SK-N-SH (cell line): ENCODE data around the gene SUN5. TPM values are rescaled to one million over a fixed set of nuclear protein-coding genes. Genes with fewer than 3 reads are reported as not detected.

Experiments used
- CTCF ChIA-PET: fragments of 300-600, 350-600 bp; formaldehyde crosslinking; extraction: SDS; loops from one replicate; lab custom pipeline; 2021; lab: Yijun Ruan, JAX
- POLR2A ChIA-PET: fragments of 350-600 bp; sonication (Branson Sonifier 250); formaldehyde crosslinking; extraction: SDS; loops from one replicate; lab custom pipeline; 2020; ENCODE audit warnings: antibody characterized with exemption, inconsistent platforms; lab: Yijun Ruan, JAX
- DNase-seq: peaks from one replicate; pipeline ENCODE4 v3.0.0; 2012
- H2AFZ ChIP-seq: fragments of 200-600 bp; sonication (generic); 2 replicates; pipeline ENCODE4 v1.8.1; 2016; ENCODE audit warnings: antibody characterized with exemption, mild to moderate bottlenecking, low read depth
- H3F3A ChIP-seq: fragments of 200-600 bp; sonication (generic); replicated peaks from 2 replicates; pipeline ENCODE3; 2016; ENCODE audit warnings: antibody characterized with exemption, mild to moderate bottlenecking; ENCODE audit not compliant: insufficient read depth
- H3K27ac ChIP-seq, 2 experiments: fragments of 200-500 bp in 1 of 2; fragments of 200-600 bp in 1 of 2; sonication (Bioruptor generic) in 1 of 2; sonication (generic), shearing (Covaris generic) in 1 of 2; 2 replicates each; pipeline versions ENCODE4 v1.5.1 to v1.6.1; 2014 to 2016; ENCODE audit warnings: low read depth in 2 of 2, inconsistent platforms in 1 of 2, low read length in 1 of 2, mild to moderate bottlenecking in 1 of 2, mixed read lengths in 1 of 2
- H3K27me3 ChIP-seq: fragments of 200-600 bp; sonication (generic), shearing (Covaris generic); 2 replicates; pipeline ENCODE4 v1.6.1; 2016; ENCODE audit warnings: mixed run types; ENCODE audit not compliant: insufficient read depth
- H3K36me3 ChIP-seq, 2 experiments: fragments of 200-500 bp in 1 of 2; fragments of 200-600 bp in 1 of 2; sonication (Bioruptor generic) in 1 of 2; sonication (generic) in 1 of 2; replicated peaks in 1 of 2; 2 replicates each; pipeline versions ENCODE3 to v1.5.1; 2014 to 2016; ENCODE audit warnings: low read length in 1 of 2, mild to moderate bottlenecking in 1 of 2; ENCODE audit not compliant: insufficient read depth in 2 of 2, control insufficient read depth in 1 of 2
- H3K4me1 ChIP-seq, 2 experiments: fragments of 200-500 bp in 1 of 2; fragments of 200-600 bp in 1 of 2; sonication (Bioruptor generic) in 1 of 2; sonication (generic), shearing (Covaris generic) in 1 of 2; 2 replicates each; pipeline versions ENCODE4 v1.5.1 to v1.6.1; 2014 to 2016; ENCODE audit warnings: low read depth in 1 of 2, low read length in 1 of 2, mixed run types in 1 of 2; ENCODE audit not compliant: insufficient read depth in 2 of 2, control insufficient read depth in 1 of 2
- H3K4me2 ChIP-seq: fragments of 200-600 bp; sonication (generic), shearing (Covaris generic); 2 replicates; pipeline ENCODE4 v1.6.1; 2017; ENCODE audit warnings: mixed run types
- H3K4me3 ChIP-seq, 2 experiments: fragments of 200-500 bp in 1 of 2; fragments of 200-600 bp in 1 of 2; sonication (Bioruptor generic) in 1 of 2; sonication (generic), shearing (Covaris generic) in 1 of 2; 2 replicates each; pipeline versions ENCODE4 v1.5.1 to v1.8.1; 2014 to 2016; ENCODE audit warnings: low read depth in 2 of 2, inconsistent platforms in 1 of 2, low read length in 1 of 2, mild to moderate bottlenecking in 1 of 2, mixed read lengths in 1 of 2, moderate library complexity in 1 of 2
- H3K79me2 ChIP-seq: fragments of 200-600 bp; sonication (generic); 2 replicates; pipeline ENCODE4 v1.8.1; 2017; ENCODE audit warnings: mild to moderate bottlenecking; ENCODE audit not compliant: insufficient read depth
- H3K9ac ChIP-seq: fragments of 200-600 bp; sonication (generic); 2 replicates; pipeline ENCODE4 v1.6.1; 2017; ENCODE audit warnings: mixed run types
- H3K9me2 ChIP-seq: fragments of 200-600 bp; sonication (generic); 2 replicates; pipeline ENCODE4 v1.6.1; 2017; ENCODE audit warnings: mixed run types
- H3K9me3 ChIP-seq: fragments of 200-600 bp; sonication (generic); 2 replicates; pipeline ENCODE4 v1.6.1; 2017; ENCODE audit warnings: mixed run types, mild to moderate bottlenecking, moderate library complexity
- H4K20me1 ChIP-seq: fragments of 200-600 bp; sonication (generic); 2 replicates; pipeline ENCODE4 v1.6.1; 2017; ENCODE audit warnings: mild to moderate bottlenecking, mixed run types; ENCODE audit not compliant: insufficient read depth
- CHD2 ChIP-seq: fragments of 150-350 bp; IDR thresholded peaks from 2 replicates; pipeline ENCODE4 v1.6.1; 2018; ENCODE audit warnings: low read length; ENCODE audit not compliant: partially characterized antibody
- ELF1 ChIP-seq: IDR thresholded peaks from 2 replicates; pipeline ENCODE4 v1.4.0; 2012
- FOSL2 ChIP-seq: IDR thresholded peaks from 2 replicates; pipeline ENCODE4 v1.4.0; 2012; ENCODE audit warnings: low read depth, mild to moderate bottlenecking, moderate library complexity, borderline replicate concordance
- FOXJ3 ChIP-seq: sonication (generic); formaldehyde crosslinking; IDR thresholded peaks from 2 replicates; pipeline ENCODE4 v1.5.1; 2020; ENCODE audit warnings: mild to moderate bottlenecking, missing genetic modification reagents
- MAX ChIP-seq: IDR thresholded peaks from 2 replicates; pipeline ENCODE4 v1.4.0; 2012; ENCODE audit warnings: low read depth
- MEF2A ChIP-seq: IDR thresholded peaks from 2 replicates; pipeline ENCODE4 v1.4.0; 2012; ENCODE audit warnings: low read depth, borderline replicate concordance
- NFIC ChIP-seq: IDR thresholded peaks from 2 replicates; pipeline ENCODE4 v1.4.0; 2012; ENCODE audit warnings: borderline replicate concordance
- NRF1 ChIP-seq: IDR thresholded peaks from 2 replicates; pipeline ENCODE4 v1.6.1; 2012; ENCODE audit warnings: low read depth, mild to moderate bottlenecking, low read length
- PBX3 ChIP-seq: IDR thresholded peaks from 2 replicates; pipeline ENCODE4; 2012
- POLR2AphosphoS5 ChIP-seq: IDR thresholded peaks from 2 replicates; pipeline ENCODE4 v1.6.1; 2012; ENCODE audit warnings: low read depth, low read length
- RAD21 ChIP-seq: IDR thresholded peaks from 2 replicates; pipeline ENCODE4 v1.6.1; 2012; ENCODE audit warnings: mild to moderate bottlenecking, low read length
- RXRA ChIP-seq: IDR thresholded peaks from 2 replicates; pipeline ENCODE4 v1.4.0; 2012; ENCODE audit warnings: low read depth, mild to moderate bottlenecking, borderline replicate concordance
- SIN3A ChIP-seq: IDR thresholded peaks from 2 replicates; pipeline ENCODE4 v1.6.1; 2012; ENCODE audit warnings: low read depth, mild to moderate bottlenecking, low read length, moderate library complexity, borderline replicate concordance
- SMC3 ChIP-seq: IDR thresholded peaks from 2 replicates; pipeline ENCODE4 v1.6.1; 2012; ENCODE audit warnings: low read depth, low read length, improper control_type of control experiment
- TAF1 ChIP-seq: IDR thresholded peaks from 2 replicates; pipeline ENCODE4 v1.6.1; 2012; ENCODE audit warnings: low read depth, mild to moderate bottlenecking, low read length, moderate library complexity, borderline replicate concordance
- TCF12 ChIP-seq: IDR thresholded peaks from 2 replicates; pipeline ENCODE4 v1.4.0; 2012
- TEAD4 ChIP-seq: IDR thresholded peaks from 2 replicates; pipeline ENCODE4 v1.4.0; 2012; ENCODE audit warnings: mild to moderate bottlenecking, borderline replicate concordance; ENCODE audit not compliant: insufficient read depth
- USF1 ChIP-seq: IDR thresholded peaks from 2 replicates; pipeline ENCODE4 v1.4.0; 2012; ENCODE audit warnings: low read depth, borderline replicate concordance
- WGBS: methylation state at CpG from one replicate; pipeline ENCODE4 v1.1.6; 2017; ENCODE audit warnings: low lambda C conversion rate; 5-methylcytosine and 5-hydroxymethylcytosine counted together
- polyA plus RNA-seq, 3 experiments: library from polyadenylated mRNA; depleted of rRNA; stranded (reverse); fragments of >200 nt; gene quantifications; 2 replicates each; pipeline ENCODE4 v1.2.3, GENCODE V29; 2012

The SUN5 gene
- polyA plus RNA-seq, 1 of the 3 experiments (the other 2 are of a cell fraction) = not detected

- no peaks in the 10 kb centered on the region for H3K79me2 ChIP-seq
- H3K4me1 ChIP-seq = no peaks in the 10 kb centered on the region
- H2AFZ ChIP-seq = no peak overlapping the region
- no peaks in the 10 kb centered on the region for H3K9me3 ChIP-seq
- no peaks in the 10 kb centered on the region for H3K36me3 ChIP-seq
- TF ChIP-seq ELF1 (no peak), PBX3 (no peak), TAF1 (no peak), FOXJ3 (CRISPR knock-in tag) (no peak), TCF12 (no peak), RAD21 (no peak), MEF2A (no peak), FOSL2 (no peak), POLR2AphosphoS5 (no peak), MAX (no peak), NFIC (no peak), SIN3A (no peak), TEAD4 (no peak), CHD2 (no peak), USF1 (no peak), SMC3 (no peak), RXRA (no peak), NRF1 (no peak)
- no peak overlapping the region for H3K4me2 ChIP-seq
- no peak overlapping the region for H3K4me3 ChIP-seq
- no peaks in the 10 kb centered on the region for H3K9me2 ChIP-seq
- H4K20me1 ChIP-seq = no peaks in the 10 kb centered on the region
- peaks cover 8% of the 10 kb centered on the region; the same call in 1 of the 2 replicates for H3K27me3 ChIP-seq
- 6% methylated on average over 5 of the region's 5 CpGs for WGBS
- H3K9ac ChIP-seq = no peak overlapping the region
- ChIA-PET POLR2A (no interaction called here), CTCF (interaction anchor here (1.2 kb wide), 1 partner anchor 21 kb away, joined by 3 read pairs; no protein-coding TSS in a partner anchor)
- no peak for DNase-seq
- H3F3A ChIP-seq = no peaks in the 10 kb centered on the region
- no peak overlapping the region for H3K27ac ChIP-seq
These were observed 22.0 kb upstream of the SUN5 start for GRCh38 chr20:33026072-33026778.
